PC-9 (cell line): ENCODE results near the gene TTC5. TPM values are rescaled to one million over a fixed set of nuclear protein-coding genes. Genes with fewer than 3 reads are reported as not detected.
A peak's percentile ranks its signal among the peaks of the same experiment; 100 is the strongest.

Experiments used
- BruUV-seq: library from RNA; stranded (reverse); fragments of 400-500 nt; replicated peaks from 2 replicates; lab custom pipeline; 2021; lab: Mats Ljungman, UMichigan
- CTCF ChIA-PET: fragments of 300-600 bp; sonication (Branson Sonifier 250); formaldehyde crosslinking; loops from one replicate; lab custom pipeline; 2022; ENCODE audit warnings: antibody characterized with exemption; lab: Charles Lee
- POLR2A ChIA-PET: fragments of 300-600 bp; sonication (Branson Sonifier 250); formaldehyde crosslinking; loops from one replicate; lab custom pipeline; 2022; ENCODE audit warnings: antibody characterized with exemption; ENCODE audit not compliant: unreplicated experiment; lab: Charles Lee
- DNase-seq, 2 experiments: peaks; one replicate each; pipeline versions ENCODE4 v3.0.0 to v3.0.0-alpha.2; 2015 to 2022; ENCODE audit warnings: mixed read lengths in 1 of 2
- H2AFZ ChIP-seq: fragments of 200-600 bp; sonication (generic); 2 replicates; pipeline ENCODE4 v1.8.1; 2017; ENCODE audit warnings: antibody characterized with exemption
- H3F3A ChIP-seq: fragments of 200-600 bp; sonication (generic); 2 replicates; pipeline ENCODE4 v1.8.1; 2017; ENCODE audit warnings: antibody characterized with exemption, mild to moderate bottlenecking, low read depth; ENCODE audit not compliant: insufficient read depth
- H3K27ac ChIP-seq: fragments of 200-600 bp; sonication (generic); 2 replicates; pipeline ENCODE4 v1.6.1; 2016; ENCODE audit warnings: mixed run types
- H3K27me3 ChIP-seq: fragments of 200-600 bp; sonication (generic); 2 replicates; pipeline ENCODE4 v1.6.1; 2016; ENCODE audit warnings: low read depth, mixed run types; ENCODE audit not compliant: insufficient read depth
- H3K36me3 ChIP-seq: fragments of 200-600 bp; sonication (generic); 2 replicates; pipeline ENCODE4 v1.6.1; 2016; ENCODE audit warnings: low read depth, mixed run types
- H3K4me1 ChIP-seq: fragments of 200-600 bp; sonication (generic); replicated peaks from 2 replicates; pipeline ENCODE4 v1.6.1; 2016; ENCODE audit warnings: mixed run types; ENCODE audit not compliant: insufficient read depth
- H3K4me2 ChIP-seq: fragments of 200-600 bp; sonication (generic); 2 replicates; pipeline ENCODE4 v1.6.1; 2017; ENCODE audit warnings: mixed run types
- H3K4me3 ChIP-seq: fragments of 200-600 bp; sonication (generic); 2 replicates; pipeline ENCODE4 v1.6.1; 2016; ENCODE audit warnings: mixed run types
- H3K79me2 ChIP-seq: fragments of 200-600 bp; sonication (generic); 2 replicates; pipeline ENCODE4 v1.6.1; 2017; ENCODE audit warnings: low read depth, mixed run types
- H3K9me2 ChIP-seq: fragments of 200-600 bp; sonication (generic); 2 replicates; pipeline ENCODE4 v1.8.1; 2017; ENCODE audit warnings: mild to moderate bottlenecking; ENCODE audit not compliant: insufficient read depth
- H3K9me3 ChIP-seq: fragments of 200-600 bp; sonication (generic); 2 replicates; pipeline ENCODE4 v1.8.1; 2016; ENCODE audit warnings: low read depth; ENCODE audit not compliant: insufficient read depth
- H4K20me1 ChIP-seq: fragments of 200-600 bp; sonication (generic); 2 replicates; pipeline ENCODE4 v1.8.1; 2017; ENCODE audit not compliant: insufficient read depth
- CTCF ChIP-seq: fragments of 200-600 bp; sonication (generic); conservative IDR thresholded peaks from 2 replicates; pipeline ENCODE4 v1.6.1; 2017; ENCODE audit warnings: mixed run types, antibody characterized with exemption, mild to moderate bottlenecking, moderate library complexity
- EZH2 ChIP-seq: fragments of 200-600 bp; sonication (generic); IDR thresholded peaks from 2 replicates; pipeline ENCODE4 v1.8.0; 2017; ENCODE audit warnings: antibody characterized with exemption, low read depth
- intact Hi-C: fragments of 100-400 bp; cut with micrococcal nuclease; formaldehyde crosslinking; loops from one replicate; pipeline ENCODE4 v1.10.0; 2022; ENCODE audit not compliant: unreplicated experiment
- total RNA-seq: library from RNA; stranded (reverse); gene quantifications from 2 replicates; pipeline ENCODE4 v1.2.3, GENCODE V29; 2021

The TTC5 gene
- total RNA-seq, 1 experiment from 2014 or later: 12.6 TPM

- POLR2A ChIA-PET: no interaction called here
- BruUV-seq: no TSS peak
Observed at GRCh38 chr14:20314026-20314425, 8.3 kb upstream of the TTC5 start.

GRCh38 chr14:20306079-20306423 lies 300 bp upstream of the TTC5 start:
- TF ChIP-seq EZH2: no peak
- TF ChIP-seq CTCF: peak; percentile 0; the same call in 1 of the 2 replicates
- H3K27me3 ChIP-seq: no peaks in the 10 kb centered on the region
- no peaks in the 10 kb centered on the region for H3F3A ChIP-seq
- peaks cover 10% of the 10 kb centered on the region for H3K79me2 ChIP-seq
- POLR2A ChIA-PET: no interaction called here
- no peaks in the 10 kb centered on the region for H3K9me3 ChIP-seq
- no peaks in the 10 kb centered on the region for H4K20me1 ChIP-seq
- peak overlapping the region; percentile 88; the same call in 1 of the 2 replicates for H3K4me3 ChIP-seq
- no peaks in the 10 kb centered on the region for H3K36me3 ChIP-seq
- BruUV-seq: no TSS peak
- H2AFZ ChIP-seq: no peak overlapping the region
- DNase-seq: no peak
- H3K27ac ChIP-seq: no peak overlapping the region
- H3K4me1 ChIP-seq: peaks cover 7% of the 10 kb centered on the region
- peak overlapping the region; percentile 87; the same call in 1 of the 2 replicates for H3K4me2 ChIP-seq
- intact Hi-C loops: no loop called here
- CTCF ChIA-PET: no interaction called here
- H3K9me2 ChIP-seq: no peaks in the 10 kb centered on the region

More at GRCh38 chr14:20314026-20314425, 8.3 kb upstream of the TTC5 start:
- H3K4me1 ChIP-seq: no peaks in the 10 kb centered on the region
- H3K4me3 ChIP-seq: no peak overlapping the region
- H3K27ac ChIP-seq: no peak overlapping the region
- DNase-seq: no peak
- H3K79me2 ChIP-seq: no peaks in the 10 kb centered on the region
- no peak for TF ChIP-seq EZH2
- TF ChIP-seq CTCF: no peak
- no peak overlapping the region for H2AFZ ChIP-seq
- H3K36me3 ChIP-seq: no peaks in the 10 kb centered on the region; the same call in 1 of the 2 replicates
- H4K20me1 ChIP-seq: no peaks in the 10 kb centered on the region; the same call in 1 of the 2 replicates
- H3K9me2 ChIP-seq: no peaks in the 10 kb centered on the region
- no peak overlapping the region for H3K4me2 ChIP-seq
- CTCF ChIA-PET: no interaction called here
- H3K9me3 ChIP-seq: no peaks in the 10 kb centered on the region
- no peaks in the 10 kb centered on the region for H3K27me3 ChIP-seq
- intact Hi-C loops: no loop called here
- H3F3A ChIP-seq: 0 out of 2 replicates have a peak, but pooled peaks cover 6% of the 10 kb centered on the region

GRCh38 chr14:20302042-20302755 lies 3.6 kb downstream of the TTC5 start:
- no peak overlapping the region for H3K4me2 ChIP-seq
- peaks cover 7% of the 10 kb centered on the region for H3K4me1 ChIP-seq
- CTCF ChIA-PET: no interaction called here
- no peaks in the 10 kb centered on the region for H3F3A ChIP-seq
- no peak overlapping the region for H3K27ac ChIP-seq
- DNase-seq: no peak
- H4K20me1 ChIP-seq: no peaks in the 10 kb centered on the region
- no TSS peak for BruUV-seq
- intact Hi-C loops: no loop called here
- no peaks in the 10 kb centered on the region for H3K9me2 ChIP-seq
- peaks cover 10% of the 10 kb centered on the region for H3K79me2 ChIP-seq
- no peaks in the 10 kb centered on the region for H3K36me3 ChIP-seq
- no peak overlapping the region for H3K4me3 ChIP-seq
- TF ChIP-seq EZH2: no peak
- no peak for TF ChIP-seq CTCF
- no peaks in the 10 kb centered on the region for H3K27me3 ChIP-seq
- no peak overlapping the region for H2AFZ ChIP-seq
- POLR2A ChIA-PET: no interaction called here
- no peaks in the 10 kb centered on the region for H3K9me3 ChIP-seq
